ENCODE data around the gene DPP10.

DPP10 gene

GRCh38 chr2:115219296-115219695 lies 776.9 kb downstream of the DPP10 start:
- TF ChIP-seq POLR2A (IDR thresholded peaks at IDR 0.05; ENCODE audit: low read depth, low read length), result no peak
- TF ChIP-seq POLR2AphosphoS5 (IDR thresholded peaks at IDR 0.05; ENCODE audit: low read depth, low read length), result no peak
- no peak for TF ChIP-seq TAF1 (IDR thresholded peaks at IDR 0.05; ENCODE audit: borderline replicate concordance, low read depth, low read length)
- DNase-seq (ENCODE audit: insufficient read length) (no peak), FAIRE-seq (no peak)

GRCh38 chr2:115234186-115234585 lies 791.7 kb downstream of the DPP10 start:
- FAIRE-seq (no peak), DNase-seq (ENCODE audit: insufficient read length) (no peak)
- TF ChIP-seq TAF1 (IDR thresholded peaks at IDR 0.05; ENCODE audit: borderline replicate concordance, low read depth, low read length) (no peak), POLR2A (IDR thresholded peaks at IDR 0.05; ENCODE audit: low read depth, low read length) (no peak), POLR2AphosphoS5 (IDR thresholded peaks at IDR 0.05; ENCODE audit: low read depth, low read length) (no peak)

GRCh38 chr2:115234737-115235136 lies 792.3 kb downstream of the DPP10 start:
- TF ChIP-seq POLR2A (IDR thresholded peaks at IDR 0.05; ENCODE audit: low read depth, low read length) (no peak), TAF1 (IDR thresholded peaks at IDR 0.05; ENCODE audit: borderline replicate concordance, low read depth, low read length) (no peak), POLR2AphosphoS5 (IDR thresholded peaks at IDR 0.05; ENCODE audit: low read depth, low read length) (no peak)
- no peak for FAIRE-seq
- no peak for DNase-seq (ENCODE audit: insufficient read length)

- TF ChIP-seq POLR2AphosphoS5 (IDR thresholded peaks at IDR 0.05; ENCODE audit: low read depth, low read length), result no peak
- no peak for TF ChIP-seq POLR2A (IDR thresholded peaks at IDR 0.05; ENCODE audit: low read depth, low read length)
- TF ChIP-seq TAF1 (IDR thresholded peaks at IDR 0.05; ENCODE audit: borderline replicate concordance, low read depth, low read length), result no peak
- DNase-seq (ENCODE audit: insufficient read length) (no peak), FAIRE-seq (no peak)
Observed at GRCh38 chr2:115248066-115248465, 805.6 kb downstream of the DPP10 start.

- FAIRE-seq, result no peak
- DNase-seq (ENCODE audit: insufficient read length), result no peak
- TF ChIP-seq POLR2A (IDR thresholded peaks at IDR 0.05; ENCODE audit: low read depth, low read length) (no peak), TAF1 (IDR thresholded peaks at IDR 0.05; ENCODE audit: borderline replicate concordance, low read depth, low read length) (no peak), POLR2AphosphoS5 (IDR thresholded peaks at IDR 0.05; ENCODE audit: low read depth, low read length) (no peak)
Observed at GRCh38 chr2:115277366-115277765, 834.9 kb downstream of the DPP10 start.

GRCh38 chr2:115285416-115285815 lies 843.0 kb downstream of the DPP10 start:
- no peak for TF ChIP-seq POLR2A (IDR thresholded peaks at IDR 0.05; ENCODE audit: low read depth, low read length)

GRCh38 chr2:115290478-115290877 lies 848.0 kb downstream of the DPP10 start:
- FAIRE-seq (no peak), DNase-seq (ENCODE audit: insufficient read length) (no peak)
- TF ChIP-seq POLR2AphosphoS5 (IDR thresholded peaks at IDR 0.05; ENCODE audit: low read depth, low read length) (no peak), TAF1 (IDR thresholded peaks at IDR 0.05; ENCODE audit: borderline replicate concordance, low read depth, low read length) (no peak), POLR2A (IDR thresholded peaks at IDR 0.05; ENCODE audit: low read depth, low read length) (no peak)

More at GRCh38 chr2:115285416-115285815, 843.0 kb downstream of the DPP10 start:
- no peak for FAIRE-seq
- DNase-seq (ENCODE audit: insufficient read length), result no peak

GRCh38 chr2:115292742-115293141 lies 850.3 kb downstream of the DPP10 start:
- TF ChIP-seq POLR2A (IDR thresholded peaks at IDR 0.05; ENCODE audit: low read depth, low read length), result no peak
- TF ChIP-seq POLR2AphosphoS5 (IDR thresholded peaks at IDR 0.05; ENCODE audit: low read depth, low read length), result no peak
- no peak for TF ChIP-seq TAF1 (IDR thresholded peaks at IDR 0.05; ENCODE audit: borderline replicate concordance, low read depth, low read length)

GRCh38 chr2:115294999-115295398 lies 852.6 kb downstream of the DPP10 start:
- DNase-seq (ENCODE audit: insufficient read length), result no peak
- no peak for FAIRE-seq
- TF ChIP-seq POLR2A (IDR thresholded peaks at IDR 0.05; ENCODE audit: low read depth, low read length) (no peak), POLR2AphosphoS5 (IDR thresholded peaks at IDR 0.05; ENCODE audit: low read depth, low read length) (no peak), TAF1 (IDR thresholded peaks at IDR 0.05; ENCODE audit: borderline replicate concordance, low read depth, low read length) (no peak)

More at GRCh38 chr2:115292742-115293141, 850.3 kb downstream of the DPP10 start:
- FAIRE-seq, result no peak
- no peak for DNase-seq (ENCODE audit: insufficient read length)

- DNase-seq (ENCODE audit: insufficient read length), result no peak
- TF ChIP-seq POLR2AphosphoS5 (IDR thresholded peaks at IDR 0.05; ENCODE audit: low read depth, low read length) (no peak), POLR2A (IDR thresholded peaks at IDR 0.05; ENCODE audit: low read depth, low read length) (no peak), TAF1 (IDR thresholded peaks at IDR 0.05; ENCODE audit: borderline replicate concordance, low read depth, low read length) (no peak)
- no peak for FAIRE-seq
Observed at GRCh38 chr2:115297056-115297455, 854.6 kb downstream of the DPP10 start.

- no peak for TF ChIP-seq TAF1 (IDR thresholded peaks at IDR 0.05; ENCODE audit: borderline replicate concordance, low read depth, low read length)
- no peak for TF ChIP-seq POLR2AphosphoS5 (IDR thresholded peaks at IDR 0.05; ENCODE audit: low read depth, low read length)
- TF ChIP-seq POLR2A (IDR thresholded peaks at IDR 0.05; ENCODE audit: low read depth, low read length), result no peak
- DNase-seq (ENCODE audit: insufficient read length) (no peak), FAIRE-seq (no peak)
Observed at GRCh38 chr2:115299199-115299598, 856.8 kb downstream of the DPP10 start.

- TF ChIP-seq POLR2A (IDR thresholded peaks at IDR 0.05; ENCODE audit: low read depth, low read length), result no peak
- no peak for TF ChIP-seq POLR2AphosphoS5 (IDR thresholded peaks at IDR 0.05; ENCODE audit: low read depth, low read length)
- no peak for TF ChIP-seq TAF1 (IDR thresholded peaks at IDR 0.05; ENCODE audit: borderline replicate concordance, low read depth, low read length)
- no peak for FAIRE-seq
- no peak for DNase-seq (ENCODE audit: insufficient read length)
Observed at GRCh38 chr2:115305712-115306111, 863.3 kb downstream of the DPP10 start.

GRCh38 chr2:115314119-115314518 lies 871.7 kb downstream of the DPP10 start:
- no peak for TF ChIP-seq POLR2AphosphoS5 (IDR thresholded peaks at IDR 0.05; ENCODE audit: low read depth, low read length)
- no peak for TF ChIP-seq TAF1 (IDR thresholded peaks at IDR 0.05; ENCODE audit: borderline replicate concordance, low read depth, low read length)
- TF ChIP-seq POLR2A (IDR thresholded peaks at IDR 0.05; ENCODE audit: low read depth, low read length), result no peak
- FAIRE-seq, result no peak
- DNase-seq (ENCODE audit: insufficient read length), result no peak
